GM12878 (cell line): Measurements from ENCODE around the gene EP400. TPM values are rescaled to one million over a fixed set of nuclear protein-coding genes. Genes with fewer than 3 reads are reported as not detected.

Experiments
- ATAC-seq: fragments of 200-7000 bp; cut with Tn5 transposase; 3 replicates; pipeline ENCODE4 v1.9.1; 2020; ENCODE audit warnings: mild to moderate bottlenecking, moderate library complexity
- BruUV-seq: library from RNA; stranded (reverse); fragments of 400-500 nt; replicated peaks from 2 replicates; lab custom pipeline; 2021; lab: Mats Ljungman, UMichigan
- CTCF ChIA-PET: fragments of 300-600 bp; sonication (Branson Sonifier 250); formaldehyde crosslinking; extraction: SDS; loops from one replicate; lab custom pipeline; 2021; ENCODE audit warnings: inconsistent platforms; lab: Yijun Ruan, JAX
- POLR2A ChIA-PET: fragments of 350-600 bp; formaldehyde crosslinking; extraction: SDS; loops from one replicate; lab custom pipeline; 2021; ENCODE audit warnings: inconsistent platforms; lab: Charles Lee
- RAD21 ChIA-PET: fragments of 300-600 bp; sonication (Branson Sonifier 250); formaldehyde crosslinking; loops from one replicate; lab custom pipeline; 2023; ENCODE audit warnings: antibody characterized with exemption; ENCODE audit not compliant: unreplicated experiment; lab: Charles Lee
- SMC1A ChIA-PET: fragments of 300-600 bp; sonication (Branson Sonifier 250); formaldehyde crosslinking; loops from one replicate; lab custom pipeline; 2023; ENCODE audit not compliant: unreplicated experiment, uncharacterized antibody; lab: Charles Lee
- DNase-seq: peaks from one replicate; pipeline ENCODE4 v3.0.0-alpha.2; 2011; ENCODE audit warnings: low read depth, low spot score
- FAIRE-seq: peaks from 3 replicates; lab custom pipeline; 2011; peaks lifted over from hg19 to GRCh38; lab: Jason Lieb, UNC
- H2AFZ ChIP-seq: 2 replicates; pipeline ENCODE4 v1.6.0; 2011; ENCODE audit warnings: low read depth, low read length, control low read depth; ENCODE audit not compliant: control insufficient read depth
- H3K27ac ChIP-seq: 2 replicates; pipeline ENCODE4 v1.5.1; 2011; ENCODE audit warnings: control low read depth; ENCODE audit not compliant: control insufficient read depth, insufficient read depth
- H3K27me3 ChIP-seq, 2 experiments: replicated peaks in 1 of 2; 2 replicates each; pipeline versions ENCODE4 v1.6.0 to v1.6.1; 2011; ENCODE audit warnings: low read length in 1 of 2; ENCODE audit not compliant: control insufficient read depth in 2 of 2, insufficient read depth in 2 of 2
- H3K36me3 ChIP-seq, 2 experiments: 2 replicates each; pipeline ENCODE4 v1.5.1; 2011; ENCODE audit warnings: low read length in 1 of 2; ENCODE audit not compliant: control insufficient read depth in 2 of 2, insufficient read depth in 2 of 2
- H3K4me1 ChIP-seq: 2 replicates; pipeline ENCODE4 v1.6.1; 2011; ENCODE audit warnings: mild to moderate bottlenecking, low read length, moderate library complexity, mixed read lengths; ENCODE audit not compliant: control insufficient read depth, insufficient read depth
- H3K4me2 ChIP-seq: 2 replicates; pipeline ENCODE4 v1.6.0; 2011; ENCODE audit warnings: control low read depth; ENCODE audit not compliant: control insufficient read depth, insufficient read depth
- H3K4me3 ChIP-seq: fragments of 200-600 bp; sonication (generic); 2 replicates; pipeline ENCODE4 v1.5.1; 2016
- H3K79me2 ChIP-seq: 2 replicates; pipeline ENCODE4 v1.6.0; 2011; ENCODE audit warnings: low read length; ENCODE audit not compliant: control insufficient read depth, insufficient read depth
- H3K9ac ChIP-seq: 2 replicates; pipeline ENCODE4 v1.8.0; 2011; ENCODE audit warnings: low read length, control low read depth, mixed read lengths; ENCODE audit not compliant: control insufficient read depth, insufficient read depth
- H3K9me3 ChIP-seq: replicated peaks from 3 replicates; pipeline ENCODE4 v1.5.1; 2011; ENCODE audit warnings: mild to moderate bottlenecking, low read length; ENCODE audit not compliant: control insufficient read depth, insufficient read depth
- H4K20me1 ChIP-seq: 2 replicates; pipeline ENCODE4 v1.6.0; 2011; ENCODE audit not compliant: control insufficient read depth, insufficient read depth
- MLLT1 ChIP-seq: fragments of 450-650 bp; IDR thresholded peaks from 2 replicates; pipeline ENCODE4 v1.6.1; 2016; ENCODE audit warnings: mild to moderate bottlenecking
- NBN ChIP-seq: fragments of 450-650 bp; IDR thresholded peaks from 2 replicates; pipeline ENCODE4 v1.6.1; 2016
- ZBTB33 ChIP-seq: fragments of 450-650 bp; IDR thresholded peaks from 2 replicates; pipeline ENCODE4 v1.6.1; 2017; ENCODE audit warnings: mild to moderate bottlenecking
- ZNF384 ChIP-seq: IDR thresholded peaks from 2 replicates; pipeline ENCODE4 v1.6.1; 2012; ENCODE audit warnings: low read depth, mild to moderate bottlenecking, low read length, improper control_type of control experiment, borderline replicate concordance
- WGBS: methylation state at CpG from one replicate; pipeline ENCODE4 v1.1.6; 2016; ENCODE audit warnings: low lambda C conversion rate; ENCODE audit not compliant: insufficient replicate concordance, insufficient coverage; ENCODE audit errors: missing lambda C conversion rate; 5-methylcytosine and 5-hydroxymethylcytosine counted together
- in situ Hi-C: fragments of 300-500 bp; cut with MboI; formaldehyde crosslinking; loops from 9 replicates; pipeline ENCODE4 v1.14.3; 2018; ENCODE audit warnings: mixed read lengths
- intact Hi-C: fragments of 100-400 bp; cut with micrococcal nuclease; formaldehyde crosslinking; loops from one replicate; pipeline ENCODE4 v1.14.2; 2022; ENCODE audit not compliant: unreplicated experiment
- polyA plus RNA-seq, 11 experiments: library from polyadenylated mRNA; depleted of rRNA in 4 of 11; unstranded in 6 of 11; stranded (reverse) in 5 of 11; fragments of >200 nt; fragmentation: Nextera tagmentation in 4 of 11; fragmentation: Illumina TruSeq in 1 of 11; extraction: Ambion mirVana in 4 of 11; extraction: Trizol in 1 of 11; gene quantifications; 1 replicate in 1 of 11; 2 replicates in 10 of 11; pipeline versions ENCODE4 v1.2.1 to v1.2.3, GENCODE V29; 2011 to 2016; ENCODE audit warnings: inconsistent platforms in 2 of 11, missing spikeins in 2 of 11, low read depth in 1 of 11
- total RNA-seq, 4 experiments: library from RNA; depleted of rRNA in 3 of 4; stranded (reverse); fragments of >200 nt in 3 of 4; fragmentation: Illumina TruSeq in 1 of 4; extraction: Trizol in 1 of 4; gene quantifications; 2 replicates each; pipeline versions ENCODE4 v1.2.1 to v1.2.3, GENCODE V29; 2013 to 2021

Gene EP400
- total and polyA plus RNA-seq, 10 of the 15 experiments (the other 5 are each of a cell fraction or from before 2014, with no cell fraction given), result 3.8 to 44.2 (median 8.4) TPM

GRCh38 chr12:131928080-131928710 is 21.5 kb upstream of the EP400 start:
- 27% methylated on average over 32 of the region's 33 CpGs for WGBS
- Histone ChIP-seq H3K27me3 (no peaks in the 10 kb centered on the region), H3K4me2 (peak overlapping the region; percentile 59), H3K9me3 (no peaks in the 10 kb centered on the region), H3K4me3 (peak overlapping the region; percentile 76; the same call in 1 of the 2 replicates), H3K4me1 (peaks cover 15% of the 10 kb centered on the region), H3K9ac (peak overlapping the region; percentile 72), H3K36me3 (peaks cover 3 to 12% of the 10 kb centered on the region in 2 experiments), H3K79me2 (peaks cover 20% of the 10 kb centered on the region), H4K20me1 (no peaks in the 10 kb centered on the region), H3K27ac (peak overlapping the region; percentile 74), H2AFZ (peak overlapping the region; percentile 90)
- ChIA-PET SMC1A (interaction anchor here (1.0 kb wide), 1 partner anchor 30 kb away, joined by 3 read pairs; no protein-coding TSS in a partner anchor), POLR2A (interaction anchor here (0.6 to 0.7 kb wide), 4 partner anchors 11 to 561 kb away, joined by 3 to 7 read pairs (median 4); no protein-coding TSS in a partner anchor), RAD21 (interaction anchor here (0.6 kb wide), 1 partner anchor 1102 kb away, joined by 3 read pairs; no protein-coding TSS in a partner anchor), CTCF (no interaction called here)
- peak; percentile 65 for FAIRE-seq
- no peak for DNase-seq
- ATAC-seq, result peak; percentile 18
- intact Hi-C loops (loop anchor here (2.0 kb wide), 2 partner anchors 21 to 33 kb away; partner anchors contain the start of genes EP400 and ULK1), in situ Hi-C loops (no loop called here)
- TF ChIP-seq MLLT1 (peak; percentile 71), NBN (peak; percentile 40; the same call in 1 of the 2 replicates), ZBTB33 (no peak), ZNF384 (no peak)
- TSS peak; percentile 83 for BruUV-seq
